Endothelial cell of umbilical vein (primary cell): ENCODE measurements around the gene DIAPH2. TPM values are rescaled to one million over a fixed set of nuclear protein-coding genes. Genes with fewer than 3 reads are reported as not detected.

Experiments
- BruUV-seq: library from RNA; stranded (reverse); fragments of 400-500 nt; replicated peaks from 2 replicates; lab custom pipeline; 2021; lab: Mats Ljungman, UMichigan
- CTCF ChIA-PET: fragments of 300-600, 350-600 bp; sonication (Branson Sonifier 250); formaldehyde crosslinking; loops from one replicate; lab custom pipeline; 2021; ENCODE audit warnings: antibody characterized with exemption, inconsistent platforms; lab: Charles Lee
- POLR2A ChIA-PET: fragments of 300-600, 350-600 bp; sonication (Branson Sonifier 250); formaldehyde crosslinking; loops from one replicate; lab custom pipeline; 2021; ENCODE audit warnings: antibody characterized with exemption, inconsistent platforms; lab: Charles Lee
- DNase-seq: peaks from one replicate; pipeline ENCODE4 v3.0.0-alpha.2; 2011; ENCODE audit warnings: low read depth, low spot score
- FAIRE-seq: peaks from 2 replicates; lab custom pipeline; 2011; peaks lifted over from hg19 to GRCh38; lab: Jason Lieb, UNC
- H2AFZ ChIP-seq: 2 replicates; pipeline ENCODE4 v1.6.0; 2012; ENCODE audit warnings: low read depth, low read length, control low read depth, inconsistent platforms
- H3K27ac ChIP-seq: 2 replicates; pipeline ENCODE4 v1.5.1; 2011; ENCODE audit warnings: low read depth, mild to moderate bottlenecking, control low read depth, low read length, moderate library complexity; ENCODE audit not compliant: insufficient read depth
- H3K27me3 ChIP-seq, 2 experiments: 2 replicates each; pipeline versions ENCODE4 v1.6.0 to v1.6.1; 2011; ENCODE audit warnings: low read length in 2 of 2, mixed read lengths in 1 of 2; ENCODE audit not compliant: control insufficient read depth in 2 of 2, insufficient read depth in 2 of 2
- H3K36me3 ChIP-seq, 2 experiments: 2 replicates in 1 of 2; 3 replicates in 1 of 2; pipeline ENCODE4 v1.5.1; 2011; ENCODE audit warnings: low read length in 2 of 2, mild to moderate bottlenecking in 1 of 2, moderate library complexity in 1 of 2; ENCODE audit not compliant: control insufficient read depth in 2 of 2, insufficient read depth in 2 of 2; ENCODE audit errors: extremely low read depth in 1 of 2
- H3K4me1 ChIP-seq: 3 replicates; pipeline ENCODE4 v1.5.1; 2011; ENCODE audit warnings: mild to moderate bottlenecking, low read length; ENCODE audit not compliant: control insufficient read depth, insufficient read depth; ENCODE audit errors: extremely low read depth
- H3K4me2 ChIP-seq: 2 replicates; pipeline ENCODE4 v1.6.1; 2011; ENCODE audit warnings: low read length, control low read depth, mixed read lengths; ENCODE audit not compliant: insufficient read depth
- H3K4me3 ChIP-seq, 3 experiments: fragments of 200-600 bp in 1 of 3; sonication (generic), shearing (Covaris generic) in 1 of 3; replicated peaks in 1 of 3; 2 replicates each; pipeline ENCODE4 v1.5.1; 2011 to 2016; ENCODE audit warnings: control low read depth in 3 of 3, low read length in 3 of 3, mild to moderate bottlenecking in 2 of 3, inconsistent platforms in 1 of 3, low read depth in 1 of 3, moderate library complexity in 1 of 3; ENCODE audit not compliant: insufficient read depth in 1 of 3
- H3K79me2 ChIP-seq: 2 replicates; pipeline ENCODE4 v1.6.0; 2012; ENCODE audit warnings: low read length, inconsistent platforms; ENCODE audit not compliant: control insufficient read depth, insufficient read depth
- H3K9ac ChIP-seq: replicated peaks from 2 replicates; pipeline ENCODE3; 2011; ENCODE audit warnings: low read length, control low read depth; ENCODE audit not compliant: insufficient read depth; ENCODE audit errors: extremely low read depth
- H3K9me1 ChIP-seq: replicated peaks from 3 replicates; pipeline ENCODE4 v1.6.0; 2011; ENCODE audit warnings: mild to moderate bottlenecking, low read length; ENCODE audit not compliant: control insufficient read depth, insufficient read depth; ENCODE audit errors: extremely low read depth
- H3K9me3 ChIP-seq: replicated peaks from 2 replicates; pipeline ENCODE4 v1.5.1; 2012; ENCODE audit warnings: low read length, inconsistent platforms; ENCODE audit not compliant: control insufficient read depth, insufficient read depth
- H4K20me1 ChIP-seq: replicated peaks from 2 replicates; pipeline ENCODE3; 2011; ENCODE audit warnings: mild to moderate bottlenecking, low read length; ENCODE audit not compliant: control insufficient read depth, insufficient read depth; ENCODE audit errors: extremely low read depth
- CTCF ChIP-seq, 2 donors: IDR thresholded peaks; 1 replicate in 1 of 2; 2 replicates in 1 of 2; pipeline ENCODE4 v1.5.1; 2011; ENCODE audit warnings: low read length in 2 of 2, mild to moderate bottlenecking in 2 of 2, moderate library complexity in 2 of 2, control low read depth in 1 of 2, inconsistent platforms in 1 of 2, low read depth in 1 of 2; ENCODE audit not compliant: insufficient read depth in 1 of 2; ENCODE audit errors: extremely low read depth in 1 of 2
- EZH2 ChIP-seq: IDR thresholded peaks from 2 replicates; pipeline ENCODE4 v1.6.1; 2012; ENCODE audit warnings: borderline replicate concordance, low read depth, mild to moderate bottlenecking, moderate library complexity, low read length, inconsistent platforms; ENCODE audit not compliant: severe bottlenecking
- FOS ChIP-seq: IDR thresholded peaks from 2 replicates; pipeline ENCODE4 v1.6.1; 2011; ENCODE audit warnings: mild to moderate bottlenecking, low read length, moderate library complexity, borderline replicate concordance; ENCODE audit not compliant: insufficient read depth
- JUN ChIP-seq: IDR thresholded peaks from 2 replicates; pipeline ENCODE4 v1.6.1; 2011; ENCODE audit warnings: borderline replicate concordance, low read depth; ENCODE audit not compliant: insufficient read length, insufficient read depth
- MAX ChIP-seq: IDR thresholded peaks from 2 replicates; pipeline ENCODE4 v1.6.1; 2011; ENCODE audit not compliant: insufficient read depth, insufficient read length
- MYC ChIP-seq: IDR thresholded peaks from one replicate; pipeline ENCODE4 v1.6.1; 2011; ENCODE audit warnings: mild to moderate bottlenecking, low read depth, low read length
- POLR2A ChIP-seq: IDR thresholded peaks from 2 replicates; pipeline ENCODE4 v1.6.1; 2012; ENCODE audit warnings: low read depth, mild to moderate bottlenecking, control low read depth, low read length
- POLR2AphosphoS5 ChIP-seq: IDR thresholded peaks from 2 replicates; pipeline ENCODE4 v1.6.1; 2012; ENCODE audit warnings: low read depth, mild to moderate bottlenecking, control low read depth, low read length, moderate library complexity; ENCODE audit not compliant: insufficient read depth
- dilution Hi-C: fragments of 300-500 bp; cut with MboI; formaldehyde crosslinking; loops from one replicate; pipeline ENCODE4 v1.15.0; 2019; ENCODE audit warnings: low sequenced_read_pairs; ENCODE audit not compliant: extremely low pct_ligation_motif_present
- intact Hi-C: fragments of 100-400 bp; cut with micrococcal nuclease; formaldehyde crosslinking; loops from one replicate; pipeline ENCODE4 v1.10.0; 2022
- polyA plus RNA-seq, 4 experiments: library from polyadenylated mRNA; depleted of rRNA in 3 of 4; stranded (reverse) in 3 of 4; unstranded in 1 of 4; fragments of >200 nt; gene quantifications; 2 replicates each; pipeline versions ENCODE4 v1.2.1 to v1.2.3, GENCODE V29; 2011 to 2012; ENCODE audit warnings: missing spikeins in 1 of 4
- total RNA-seq: library from RNA; stranded (reverse); gene quantifications from 2 replicates; pipeline ENCODE4 v1.2.3, GENCODE V29; 2021

The DIAPH2 gene
- total and polyA plus RNA-seq, 2 donors (not counting 3 experiments of a cell fraction or from before 2014, with no cell fraction given) = 3.0 to 30.0 TPM

GRCh38 chrX:97314345-97314744 is 629.7 kb downstream of the DIAPH2 start:
- no peaks in the 10 kb centered on the region for H3K27me3 ChIP-seq
- ChIA-PET POLR2A (no interaction called here), CTCF (no interaction called here)
- H2AFZ ChIP-seq = no peak overlapping the region
- no peak overlapping the region for H3K9ac ChIP-seq
- TF ChIP-seq MYC (no peak), JUN (no peak), CTCF (IDR thresholded peaks at IDR 0.05; ENCODE audit: extremely low read depth in 1 of 2, insufficient read depth in 1 of 2, low read depth in 1 of 2, low read length in 2 of 2) (no peak), POLR2AphosphoS5 (no peak), EZH2 (no peak), POLR2A (no peak), FOS (no peak)
- no peaks in the 10 kb centered on the region for H3K9me1 ChIP-seq
- no peaks in the 10 kb centered on the region for H4K20me1 ChIP-seq
- H3K27ac ChIP-seq = no peak overlapping the region
- DNase-seq (no peak), FAIRE-seq (no peak)
- no peaks in the 10 kb centered on the region for H3K79me2 ChIP-seq
- dilution Hi-C loops (no loop called here), intact Hi-C loops (no loop called here)
- no peak overlapping the region for H3K4me3 ChIP-seq
- BruUV-seq = no TSS peak
- no peaks in the 10 kb centered on the region for H3K4me1 ChIP-seq
- no peak overlapping the region for H3K4me2 ChIP-seq
- no peaks in the 10 kb centered on the region for H3K9me3 ChIP-seq
- H3K36me3 ChIP-seq = no peaks in the 10 kb centered on the region

GRCh38 chrX:97315939-97316338 is 631.3 kb downstream of the DIAPH2 start:
- H3K9me1 ChIP-seq = no peaks in the 10 kb centered on the region
- CTCF ChIA-PET = no interaction called here
- no peak for DNase-seq
- no peak overlapping the region for H3K4me2 ChIP-seq
- no peaks in the 10 kb centered on the region for H3K27me3 ChIP-seq
- H3K79me2 ChIP-seq = no peaks in the 10 kb centered on the region
- no peak overlapping the region for H3K4me3 ChIP-seq
- intact Hi-C loops (no loop called here), dilution Hi-C loops (no loop called here)
- no peak overlapping the region for H3K9ac ChIP-seq
- no peaks in the 10 kb centered on the region for H4K20me1 ChIP-seq
- POLR2A ChIA-PET = no interaction called here
- no peak overlapping the region for H3K27ac ChIP-seq
- no peak overlapping the region for H2AFZ ChIP-seq
- FAIRE-seq = no peak
- no TSS peak for BruUV-seq
- H3K4me1 ChIP-seq = no peaks in the 10 kb centered on the region
- no peaks in the 10 kb centered on the region for H3K9me3 ChIP-seq
- no peaks in the 10 kb centered on the region for H3K36me3 ChIP-seq
- TF ChIP-seq MAX = no peak
